Memory B cell (primary cell): ENCODE data around the gene AUTS2.

Experiments used
- ATAC-seq: fragments of 150-1000 bp; cut with Tn5 transposase; 2 replicates; pipeline ENCODE4 v1.10.0; 2021; ENCODE audit warnings: low read depth, mild to moderate bottlenecking, moderate library complexity
- DNase-seq, 2 donors: peaks; one replicate each; pipeline ENCODE4 v3.0.0; 2022; ENCODE audit warnings: low spot score in 2 of 2
- H3K27ac Mint-ChIP-seq: one replicate; pipeline ENCODE4 v1.8.0; 2022; ENCODE audit warnings: mild to moderate bottlenecking, moderate library complexity, mixed read lengths
- H3K27me3 Mint-ChIP-seq: one replicate; pipeline ENCODE4 v1.8.0; 2022; ENCODE audit warnings: mixed read lengths
- H3K36me3 Mint-ChIP-seq: one replicate; pipeline ENCODE4 v1.8.0; 2022; ENCODE audit warnings: mild to moderate bottlenecking, mixed read lengths
- H3K4me1 Mint-ChIP-seq: one replicate; pipeline ENCODE4 v1.8.0; 2022; ENCODE audit warnings: mixed read lengths
- H3K4me3 Mint-ChIP-seq: one replicate; pipeline ENCODE4 v1.8.0; 2022; ENCODE audit warnings: mild to moderate bottlenecking, moderate library complexity, mixed read lengths
- H3K9me3 Mint-ChIP-seq: one replicate; pipeline ENCODE4 v1.8.0; 2022; ENCODE audit warnings: mixed read lengths

AUTS2 gene

GRCh38 chr7:69598081-69598486, at the start of gene AUTS2:
TSS of gene AUTS2 (plus strand) at chr7:69598475. CDS start at chr7:69599654, 1,179 bp downstream.
- DNase-seq (peak; percentile 71 to 72), ATAC-seq (peak; percentile 71)
- H3K36me3 Mint-ChIP-seq: peaks cover 2% of the 10 kb centered on the region
- H3K4me1 Mint-ChIP-seq: peaks cover 11% of the 10 kb centered on the region
- no peaks in the 10 kb centered on the region for H3K9me3 Mint-ChIP-seq
- peak within 1 kb of the TSS; percentile 94 for H3K4me3 Mint-ChIP-seq
- H3K27me3 Mint-ChIP-seq: no peaks in the 10 kb centered on the region
- H3K27ac Mint-ChIP-seq: peak within 1 kb of the TSS; percentile 87

GRCh38 chr7:69550991-69551390, 47.3 kb upstream of the AUTS2 start:
- Mint-ChIP-seq H3K36me3 (no peaks in the 10 kb centered on the region), H3K27ac (no peak overlapping the region), H3K27me3 (peaks cover 1% of the 10 kb centered on the region), H3K9me3 (no peaks in the 10 kb centered on the region), H3K4me3 (no peak overlapping the region), H3K4me1 (no peaks in the 10 kb centered on the region)
- DNase-seq (no peak), ATAC-seq (no peak)

DNA sequence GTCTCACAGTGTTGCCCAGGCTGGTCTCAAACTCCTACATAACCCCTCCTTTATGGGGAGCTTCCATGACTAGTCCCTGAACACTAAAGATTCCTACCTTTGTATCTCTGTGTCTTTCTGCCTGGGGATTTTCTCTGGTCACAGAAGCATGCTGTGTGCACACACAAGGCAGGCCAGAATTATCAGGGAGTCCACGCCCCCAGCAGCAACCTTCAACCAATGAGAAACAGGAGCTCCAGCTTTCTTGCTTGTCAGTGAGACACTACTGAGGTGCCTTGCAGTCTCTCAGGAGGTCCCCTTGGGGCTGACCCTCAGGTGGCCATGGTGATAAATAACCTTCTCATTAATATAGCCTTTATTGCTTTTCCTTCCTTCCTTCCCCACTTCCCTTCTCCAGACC, 45.1 kb upstream of the AUTS2 start:
- Mint-ChIP-seq H3K4me3 (no peak overlapping the region), H3K27ac (no peak overlapping the region), H3K36me3 (no peaks in the 10 kb centered on the region), H3K4me1 (no peaks in the 10 kb centered on the region), H3K27me3 (peaks cover 1% of the 10 kb centered on the region), H3K9me3 (no peaks in the 10 kb centered on the region)
- ATAC-seq (no peak), DNase-seq (no peak)

GRCh38 chr7:69561266-69561960, 36.9 kb upstream of the AUTS2 start:
- Mint-ChIP-seq H3K4me1 (no peaks in the 10 kb centered on the region), H3K36me3 (no peaks in the 10 kb centered on the region), H3K9me3 (no peaks in the 10 kb centered on the region), H3K27me3 (no peaks in the 10 kb centered on the region), H3K4me3 (no peak overlapping the region), H3K27ac (no peak overlapping the region)
- no peak for DNase-seq
- no peak for ATAC-seq

DNA sequence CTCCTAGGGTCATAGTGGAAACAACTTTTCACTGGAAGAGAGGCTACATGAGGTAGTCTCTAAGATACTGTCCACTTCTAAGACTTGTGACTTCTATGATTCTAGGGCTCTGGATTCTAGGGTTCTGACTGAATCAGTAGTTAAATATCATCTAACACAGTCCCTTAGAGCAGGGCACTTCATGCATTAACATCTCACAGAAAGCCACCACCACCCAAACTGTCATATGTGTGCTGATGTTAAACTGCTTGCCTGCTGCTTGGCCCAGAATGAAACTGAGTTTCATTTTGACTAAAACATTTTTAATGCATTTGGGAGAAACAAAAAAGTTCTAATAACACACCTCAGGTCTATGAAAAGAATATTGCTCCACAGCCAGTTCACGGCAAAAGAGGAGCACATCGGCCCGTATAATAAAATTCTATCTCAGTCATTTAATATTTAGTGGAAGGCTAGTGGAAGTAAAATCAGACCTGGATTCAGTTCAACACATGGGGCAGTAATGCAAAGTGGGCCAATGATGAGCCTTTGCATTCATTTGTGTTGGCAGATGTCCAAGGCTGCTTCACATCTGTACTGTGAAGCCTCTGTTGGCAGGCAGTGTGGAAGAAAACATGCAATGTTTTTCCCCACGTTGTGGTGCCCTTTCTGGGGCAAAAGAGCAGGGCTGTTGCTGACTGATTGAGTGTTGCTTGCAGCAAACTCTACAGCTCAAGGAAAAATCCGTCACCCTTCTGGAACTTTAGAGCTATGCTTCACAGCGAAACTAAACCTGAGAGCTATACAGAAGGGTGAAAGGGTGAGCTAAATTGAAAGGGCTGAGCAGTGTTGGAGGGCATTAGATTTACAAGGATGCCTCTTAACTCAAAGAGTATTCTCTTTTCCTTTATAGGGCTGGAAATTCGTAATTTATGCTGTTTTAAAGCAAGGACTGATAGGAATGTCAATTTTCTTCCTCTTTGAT, 33.5 kb upstream of the AUTS2 start:
- H3K4me1 Mint-ChIP-seq: no peaks in the 10 kb centered on the region
- DNase-seq: no peak
- H3K9me3 Mint-ChIP-seq: no peaks in the 10 kb centered on the region
- ATAC-seq: no peak
- peaks cover 3% of the 10 kb centered on the region for H3K27me3 Mint-ChIP-seq
- no peak overlapping the region for H3K4me3 Mint-ChIP-seq
- no peak overlapping the region for H3K27ac Mint-ChIP-seq
- H3K36me3 Mint-ChIP-seq: no peaks in the 10 kb centered on the region

DNA sequence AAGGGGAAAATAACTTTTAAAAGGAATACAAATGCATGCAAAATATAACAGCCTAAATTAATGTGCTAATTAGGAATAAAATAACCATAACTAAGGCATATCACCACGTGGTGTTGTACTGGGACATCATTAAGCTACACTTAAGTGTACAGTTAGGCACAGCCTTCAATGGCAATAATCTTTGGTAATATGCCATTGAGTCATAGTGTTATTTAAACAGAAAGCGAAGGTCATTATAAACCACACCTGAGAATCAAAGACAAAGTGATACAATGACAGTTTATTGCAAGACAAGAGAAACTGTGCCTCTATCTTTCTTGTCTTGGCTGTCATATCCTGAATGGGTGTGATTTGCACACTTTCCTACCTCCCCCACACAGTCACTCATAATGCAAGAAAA, 30.5 kb upstream of the AUTS2 start:
- DNase-seq (no peak), ATAC-seq (no peak)
- no peak overlapping the region for H3K4me3 Mint-ChIP-seq
- no peaks in the 10 kb centered on the region for H3K9me3 Mint-ChIP-seq
- no peaks in the 10 kb centered on the region for H3K4me1 Mint-ChIP-seq
- no peak overlapping the region for H3K27ac Mint-ChIP-seq
- peaks cover 3% of the 10 kb centered on the region for H3K27me3 Mint-ChIP-seq
- H3K36me3 Mint-ChIP-seq: no peaks in the 10 kb centered on the region

DNA sequence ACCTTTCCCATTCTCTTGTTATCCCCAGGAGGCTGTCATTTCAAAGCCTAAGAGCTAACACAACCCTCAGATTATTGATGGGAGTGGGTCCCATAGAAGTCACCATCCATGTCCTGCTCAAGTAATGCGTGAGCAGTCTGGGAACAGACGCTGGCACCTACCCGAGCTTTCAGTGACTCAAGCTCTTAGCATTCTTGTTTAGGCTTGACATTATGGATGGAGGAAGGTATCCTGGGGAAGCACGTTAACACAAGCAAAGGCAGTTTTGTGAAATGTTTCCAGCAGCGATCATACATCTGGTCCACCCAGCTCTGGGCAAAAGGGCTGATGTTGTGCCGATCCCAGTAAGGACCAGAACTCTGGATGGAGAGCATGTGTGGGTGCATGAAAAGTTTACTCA, 30.0 kb upstream of the AUTS2 start:
- Mint-ChIP-seq H3K9me3 (no peaks in the 10 kb centered on the region), H3K4me1 (no peaks in the 10 kb centered on the region), H3K27ac (no peak overlapping the region), H3K36me3 (no peaks in the 10 kb centered on the region), H3K27me3 (peaks cover 3% of the 10 kb centered on the region), H3K4me3 (no peak overlapping the region)
- no peak for DNase-seq
- no peak for ATAC-seq

DNA sequence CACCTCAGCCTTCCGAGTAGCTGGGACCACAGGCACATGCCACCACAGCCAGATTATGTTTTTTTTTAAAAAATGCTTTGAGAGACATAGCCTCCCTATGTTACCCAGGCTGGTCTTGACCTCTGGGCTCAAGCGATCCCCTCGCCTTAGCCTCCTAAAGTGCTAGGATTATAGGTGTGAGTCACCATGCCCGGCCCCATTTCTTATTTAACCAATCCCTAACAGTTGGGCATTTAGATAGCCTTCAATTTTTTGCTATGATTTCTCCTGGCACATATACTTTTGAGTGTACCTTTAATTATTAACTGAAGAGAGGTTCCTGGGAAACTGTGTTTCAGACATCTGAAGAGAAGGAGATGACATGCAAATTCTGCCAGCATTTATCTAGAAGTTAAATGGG, 22.6 kb upstream of the AUTS2 start:
- no peaks in the 10 kb centered on the region for H3K9me3 Mint-ChIP-seq
- no peak overlapping the region for H3K4me3 Mint-ChIP-seq
- DNase-seq: no peak
- peaks cover 4% of the 10 kb centered on the region for H3K4me1 Mint-ChIP-seq
- ATAC-seq: no peak
- no peak overlapping the region for H3K27ac Mint-ChIP-seq
- no peaks in the 10 kb centered on the region for H3K27me3 Mint-ChIP-seq
- no peaks in the 10 kb centered on the region for H3K36me3 Mint-ChIP-seq

- no peak for ATAC-seq
- DNase-seq: no peak
- no peaks in the 10 kb centered on the region for H3K27me3 Mint-ChIP-seq
- H3K4me3 Mint-ChIP-seq: no peak overlapping the region
- no peaks in the 10 kb centered on the region for H3K36me3 Mint-ChIP-seq
- peaks cover 1% of the 10 kb centered on the region for H3K9me3 Mint-ChIP-seq
- no peak overlapping the region for H3K27ac Mint-ChIP-seq
- peaks cover 4% of the 10 kb centered on the region for H3K4me1 Mint-ChIP-seq
Measured at GRCh38 chr7:69577221-69577620, 21.1 kb upstream of the AUTS2 start.

- ATAC-seq (no peak), DNase-seq (no peak)
- H3K4me1 Mint-ChIP-seq: no peaks in the 10 kb centered on the region
- H3K27ac Mint-ChIP-seq: no peak overlapping the region
- no peaks in the 10 kb centered on the region for H3K36me3 Mint-ChIP-seq
- H3K9me3 Mint-ChIP-seq: peaks cover 1% of the 10 kb centered on the region
- H3K4me3 Mint-ChIP-seq: no peak overlapping the region
- peaks cover 1% of the 10 kb centered on the region for H3K27me3 Mint-ChIP-seq
Measured at GRCh38 chr7:69585169-69585568, 13.1 kb upstream of the AUTS2 start.

GRCh38 chr7:69586321-69586720, 12.0 kb upstream of the AUTS2 start:
- Mint-ChIP-seq H3K27ac (no peak overlapping the region), H3K9me3 (peaks cover 4% of the 10 kb centered on the region), H3K27me3 (peaks cover 1% of the 10 kb centered on the region), H3K36me3 (peaks cover 2% of the 10 kb centered on the region), H3K4me1 (no peaks in the 10 kb centered on the region), H3K4me3 (no peak overlapping the region)
- DNase-seq (no peak), ATAC-seq (no peak)

DNA sequence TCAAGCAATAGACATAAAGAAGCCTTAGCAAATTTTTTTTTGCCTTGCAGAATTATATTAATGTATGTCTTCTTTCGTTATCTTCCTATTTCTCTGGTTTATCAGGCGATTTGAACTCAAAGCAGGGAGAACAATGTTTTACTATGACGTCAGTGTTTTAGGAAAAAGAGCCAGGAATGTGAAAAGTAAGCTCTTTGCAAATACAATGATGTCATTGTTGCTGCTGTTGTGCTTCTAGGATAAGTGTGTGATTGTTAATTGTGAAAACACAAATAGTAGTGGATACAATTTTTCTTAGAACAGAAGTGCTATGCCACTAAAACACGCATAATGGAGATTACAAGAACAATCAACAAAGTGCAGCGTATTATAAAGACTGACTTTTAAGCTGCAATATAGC, 9.5 kb upstream of the AUTS2 start:
- H3K9me3 Mint-ChIP-seq: peaks cover 2% of the 10 kb centered on the region
- no peaks in the 10 kb centered on the region for H3K4me1 Mint-ChIP-seq
- H3K4me3 Mint-ChIP-seq: no peak overlapping the region
- H3K27me3 Mint-ChIP-seq: peaks cover 1% of the 10 kb centered on the region
- no peak for DNase-seq
- no peak overlapping the region for H3K27ac Mint-ChIP-seq
- H3K36me3 Mint-ChIP-seq: peaks cover 2% of the 10 kb centered on the region
- no peak for ATAC-seq

DNA sequence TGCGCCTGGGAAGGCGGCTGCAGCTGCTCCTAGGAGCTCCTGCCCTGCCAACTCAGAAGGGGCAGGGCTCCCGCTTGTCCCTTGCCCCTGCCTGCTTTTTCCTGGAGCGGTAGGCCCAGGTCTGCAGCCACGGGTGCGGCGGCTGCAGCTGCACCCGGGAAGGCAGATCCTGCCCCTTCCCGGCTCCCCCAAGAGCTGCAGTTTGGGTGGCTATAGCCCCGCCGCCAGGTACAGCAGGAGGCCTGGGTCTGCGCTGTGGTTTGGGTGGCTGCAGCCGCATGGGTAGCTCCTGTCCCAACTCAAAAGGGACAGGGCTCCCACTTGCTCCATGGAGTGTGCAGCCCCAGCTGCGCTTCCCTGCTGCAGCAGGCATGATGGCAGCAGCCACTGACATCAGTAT, 6.5 kb upstream of the AUTS2 start:
- Mint-ChIP-seq H3K4me3 (no peak overlapping the region), H3K36me3 (peaks cover 2% of the 10 kb centered on the region), H3K27me3 (no peaks in the 10 kb centered on the region), H3K27ac (no peak overlapping the region), H3K4me1 (no peaks in the 10 kb centered on the region), H3K9me3 (peaks cover 2% of the 10 kb centered on the region)
- DNase-seq: no peak
- no peak for ATAC-seq

DNA sequence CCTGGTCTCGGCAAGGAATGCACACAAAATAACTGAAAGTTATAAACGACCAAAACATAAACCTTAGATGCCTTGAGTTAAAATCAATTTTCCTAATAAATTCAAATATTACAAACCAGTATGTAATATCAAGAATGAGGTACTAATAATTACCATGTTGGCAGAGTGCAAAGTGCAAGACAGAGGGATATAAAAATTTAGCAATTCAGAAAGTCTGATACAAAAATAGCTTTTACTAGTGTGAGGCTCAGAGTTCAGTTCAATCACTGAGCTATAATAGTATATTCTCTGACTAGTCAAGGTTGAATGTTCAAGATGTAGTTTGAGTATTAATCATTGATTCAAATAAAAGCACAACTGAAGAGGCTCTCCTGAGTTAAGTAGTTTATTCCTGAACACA, 4.8 kb upstream of the AUTS2 start:
- peaks cover 3% of the 10 kb centered on the region for H3K4me1 Mint-ChIP-seq
- DNase-seq (no peak), ATAC-seq (no peak)
- peaks cover 2% of the 10 kb centered on the region for H3K9me3 Mint-ChIP-seq
- H3K27ac Mint-ChIP-seq: no peak overlapping the region
- peaks cover 2% of the 10 kb centered on the region for H3K36me3 Mint-ChIP-seq
- H3K27me3 Mint-ChIP-seq: no peaks in the 10 kb centered on the region
- no peak overlapping the region for H3K4me3 Mint-ChIP-seq
